Transverse colon (tissue), 4 donors: ENCODE data around the gene GGT5. TPM values are rescaled to one million over a fixed set of nuclear protein-coding genes. Genes with fewer than 3 reads are reported as not detected.
"Not testable (repeated sequence)": the region's sequence is repeated elsewhere in the genome, so short reads cannot be mapped to it uniquely, and the experiment has no call there.

Experiments used
- DNase-seq: peaks from one replicate; pipeline ENCODE4 v3.0.0-alpha.2; 2019
- H3K27ac ChIP-seq, 4 donors: fragments of 200-600 bp; sonication (generic); 2 replicates each; pipeline ENCODE4 v1.5.1; 2016 to 2018; ENCODE audit warnings: inconsistent platforms in 4 of 4
- H3K27me3 ChIP-seq: fragments of 200-600 bp; sonication (generic); 2 replicates; pipeline ENCODE4 v1.5.1; 2017; ENCODE audit warnings: inconsistent platforms
- H3K36me3 ChIP-seq, 4 donors: fragments of 200-600 bp; sonication (generic); 2 replicates each; pipeline ENCODE4 v1.5.1; 2017 to 2019; ENCODE audit warnings: inconsistent platforms in 4 of 4
- H3K4me1 ChIP-seq, 4 donors: fragments of 200-600 bp; sonication (generic); 2 replicates each; pipeline ENCODE4 v1.5.1; 2017 to 2020; ENCODE audit warnings: inconsistent platforms in 4 of 4
- H3K4me3 ChIP-seq, 4 donors: fragments of 200-600 bp; sonication (generic); 1 replicate in 1 of 4; 2 replicates in 3 of 4; pipeline versions ENCODE4 v1.5.1 to v1.6.1; 2017 to 2019; ENCODE audit warnings: inconsistent platforms in 4 of 4
- H3K9me3 ChIP-seq, 2 donors: fragments of 200-600 bp; sonication (generic); 2 replicates each; pipeline ENCODE4 v1.5.1; 2017 to 2019; ENCODE audit warnings: inconsistent platforms in 2 of 2
- CTCF ChIP-seq, 5 experiments: fragments of 200-600 bp in 3 of 5; fragments of 450-650 bp in 2 of 5; sonication (generic) in 3 of 5; IDR thresholded peaks; 1 replicate in 2 of 5; 2 replicates in 3 of 5; pipeline ENCODE4 v1.5.1; 2016 to 2017; ENCODE audit warnings: antibody characterized with exemption in 5 of 5, inconsistent platforms in 3 of 5, mild to moderate bottlenecking in 2 of 5, moderate library complexity in 1 of 5
- EP300 ChIP-seq: sonication (generic); formaldehyde crosslinking; IDR thresholded peaks from one replicate; pipeline ENCODE4 v1.6.1; 2017; ENCODE audit warnings: antibody characterized with exemption, low read depth
- POLR2A ChIP-seq: fragments of 450-650 bp; IDR thresholded peaks from one replicate; pipeline ENCODE4 v1.6.1; 2016; ENCODE audit warnings: antibody characterized with exemption, mild to moderate bottlenecking, moderate library complexity
- POLR2AphosphoS5 ChIP-seq, 3 donors: sonication (generic); formaldehyde crosslinking; IDR thresholded peaks; one replicate each; pipeline ENCODE4 v1.6.1; 2016; ENCODE audit warnings: antibody characterized with exemption in 3 of 3
- WGBS, 2 donors: methylation state at CpG; one replicate each; pipeline ENCODE4 v1.1.5; 2018; ENCODE audit warnings: low coverage in 1 of 2; 5-methylcytosine and 5-hydroxymethylcytosine counted together
- in situ Hi-C, 4 donors: fragments of 200-750 bp; cut with MboI; loops; one replicate each; pipeline versions ENCODE4 v1.15.0 to v1.15.1; 2017; ENCODE audit warnings: low sequenced_read_pairs in 3 of 4, low pct_ligation_motif_present in 1 of 4, low pct_unique_long_range_greater_than_20kb in 1 of 4
- intact Hi-C: fragments of 100-400 bp; cut with DNase I; formaldehyde crosslinking; loops from one replicate; pipeline ENCODE4 v1.15.1; 2023; ENCODE audit warnings: low total_unique reads
- total RNA-seq, 4 donors: library from RNA; depleted of rRNA; stranded (reverse); fragments of >200 nt; gene quantifications; one replicate each; pipeline ENCODE4 v1.1.0, GENCODE V29; 2016

Gene GGT5
- 10 to 100 TPM in 2 of 4 donors, 1 to 10 TPM in 2; 4.1 to 15.4 (median 9.1) TPM for total RNA-seq

GRCh38 chr22:24245030-24245431, at the start of gene GGT5:
GGT5 (minus strand) TSS chr22:24245082; CDS start chr22:24244725, 357 bp downstream.
- DNase-seq, H3K36me3 ChIP-seq, H3K9me3 ChIP-seq, H3K27me3 ChIP-seq, in situ Hi-C loops: not testable (repeated sequence)
- peak in 2 of 3 donors; percentile 4 to 34 for TF ChIP-seq POLR2AphosphoS5 (IDR thresholded peaks at IDR 0.05)
- Histone ChIP-seq H3K4me1 (peaks cover 8 to 28% (median 9%) of the 10 kb centered on the region in 4 donors), H3K4me3 (peak within 1 kb of the TSS in 3 of 4 donors; percentile 12 to 22 (median 15)), H3K27ac (peak within 1 kb of the TSS; percentile 75 to 88 (median 82))
- 20% methylated on average over 1 of the region's 12 CpGs; no CpG with 5 or more reads in 1 of the 2 donors for WGBS, 2 donors
- intact Hi-C loops: loop anchor here (5.0 kb wide), 2 partner anchors 38 to 53 kb away; no protein-coding TSS in a partner anchor

- Histone ChIP-seq H3K4me1 (peaks cover 14 to 60% (median 48%) of the 10 kb centered on the region in 4 donors), H3K27ac (peak overlapping the region; percentile 59 to 77 (median 74))
- H3K4me3 ChIP-seq, intact Hi-C loops, in situ Hi-C loops, H3K36me3 ChIP-seq, DNase-seq, H3K9me3 ChIP-seq, H3K27me3 ChIP-seq: not testable (repeated sequence)
- WGBS, 2 donors: 78% methylated on average over 3 of the region's 3 CpGs; no CpG with 5 or more reads in 1 of the 2 donors
- TF ChIP-seq POLR2AphosphoS5 (IDR thresholded peaks at IDR 0.05): peak in 2 of 3 donors; percentile 18 to 29
Measured at GRCh38 chr22:24292202-24292830, 47.4 kb upstream of the GGT5 start.

DNA sequence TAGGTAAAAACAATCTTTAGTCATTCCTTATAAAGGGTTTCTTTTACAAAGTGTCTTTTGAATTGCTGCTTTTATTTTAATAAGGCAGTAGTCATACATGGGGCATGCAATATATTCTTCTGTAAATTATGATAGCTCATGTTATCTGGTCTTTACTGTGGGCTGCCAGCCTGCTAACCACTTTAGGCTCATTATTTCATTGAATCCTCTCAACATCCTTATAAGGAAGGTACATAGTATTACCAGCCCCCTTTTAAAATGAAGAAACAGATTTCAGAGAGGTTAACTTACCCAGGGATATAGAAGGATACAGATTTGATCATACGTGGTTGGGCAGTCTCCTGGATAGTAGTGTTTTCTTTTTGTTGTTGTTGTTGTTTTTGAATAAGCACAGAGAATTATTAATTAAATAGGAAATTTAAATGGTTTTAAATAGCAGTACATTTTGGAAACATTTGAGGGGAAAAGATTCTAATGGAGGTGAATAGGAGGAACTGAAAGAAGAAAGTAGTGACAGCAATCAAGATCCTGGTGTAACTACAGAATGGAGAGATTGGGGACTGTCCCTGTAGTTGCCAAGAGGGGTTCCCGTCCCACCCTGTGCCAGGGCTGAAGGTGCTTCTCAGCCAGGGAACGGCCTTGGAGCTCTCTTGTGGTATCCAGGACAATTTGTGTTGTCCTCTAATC, 46.8 kb upstream of the GGT5 start:
- no peak for DNase-seq
- Histone ChIP-seq H3K27me3 (no peaks in the 10 kb centered on the region), H3K4me1 (peaks cover 17 to 63% (median 50%) of the 10 kb centered on the region in 4 donors), H3K36me3 (no peaks in the 10 kb centered on the region), H3K4me3 (no peak overlapping the region), H3K27ac (peak overlapping the region; percentile 71 to 77 (median 74)), H3K9me3 (no peaks in the 10 kb centered on the region)
- in situ Hi-C loops: no loop called here
- TF ChIP-seq POLR2A: no peak
- TF ChIP-seq CTCF (IDR thresholded peaks at IDR 0.05): no peak
- no peak for TF ChIP-seq EP300
- TF ChIP-seq POLR2AphosphoS5 (IDR thresholded peaks at IDR 0.05): no peak
- 65 to 72% methylated on average over 2 to 3 of the region's 3 CpGs for WGBS, 2 donors
- intact Hi-C loops: no loop called here

DNA sequence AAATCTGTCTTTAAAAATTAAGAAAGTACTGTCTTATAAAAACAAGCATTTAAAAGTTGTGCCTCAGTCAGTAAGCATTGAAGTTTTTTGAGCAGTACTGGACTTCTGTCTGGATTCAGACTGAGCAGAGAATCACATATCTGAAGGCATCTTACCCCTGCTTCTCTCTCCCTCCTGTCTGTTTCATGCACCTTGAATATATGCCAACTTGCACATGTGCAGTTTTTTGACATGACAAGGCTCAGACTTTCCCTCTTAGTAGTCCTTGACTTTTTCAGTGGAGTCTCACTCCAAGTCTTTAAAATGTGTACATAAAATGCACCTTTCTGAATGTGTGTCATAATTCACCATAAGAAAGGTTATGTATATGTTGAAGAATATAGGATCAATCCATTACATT, 45.6 kb upstream of the GGT5 start:
- Histone ChIP-seq H3K4me3 (no peak overlapping the region), H3K27ac (peak overlapping the region; percentile 68 to 77 (median 73)), H3K9me3 (no peaks in the 10 kb centered on the region), H3K36me3 (no peaks in the 10 kb centered on the region), H3K27me3 (no peaks in the 10 kb centered on the region), H3K4me1 (peaks cover 25 to 67% (median 57%) of the 10 kb centered on the region in 4 donors)
- intact Hi-C loops (no loop called here), in situ Hi-C loops (no loop called here)
- DNase-seq: no peak
- no peak for TF ChIP-seq CTCF (IDR thresholded peaks at IDR 0.05)
- TF ChIP-seq EP300: no peak
- TF ChIP-seq POLR2A: no peak
- no peak for TF ChIP-seq POLR2AphosphoS5 (IDR thresholded peaks at IDR 0.05)

GRCh38 chr22:24289741-24290163, 44.9 kb upstream of the GGT5 start:
- Histone ChIP-seq H3K4me1 (peaks cover 31 to 72% (median 63%) of the 10 kb centered on the region in 4 donors), H3K4me3 (no peak overlapping the region), H3K9me3 (no peaks in the 10 kb centered on the region), H3K27me3 (no peaks in the 10 kb centered on the region), H3K27ac (peak overlapping the region; percentile 68 to 77 (median 73)), H3K36me3 (no peaks in the 10 kb centered on the region)
- TF ChIP-seq POLR2AphosphoS5 (IDR thresholded peaks at IDR 0.05): no peak
- TF ChIP-seq POLR2A: no peak
- TF ChIP-seq EP300: no peak
- TF ChIP-seq CTCF (IDR thresholded peaks at IDR 0.05): no peak
- no peak for DNase-seq
- 46 to 47% methylated on average over 4 of the region's 4 CpGs for WGBS, 2 donors
- in situ Hi-C loops: no loop called here
- intact Hi-C loops: no loop called here
